IMR-90 (cell line): ENCODE results near the gene ZNF488. TPM values are rescaled to one million over a fixed set of nuclear protein-coding genes. Genes with fewer than 3 reads are reported as not detected.

ENCODE experiments used
- ATAC-seq: fragments of 200-7000 bp; cut with Tn5 transposase; 2 replicates; pipeline ENCODE4 v1.9.1; 2020; ENCODE audit warnings: low read depth, mild to moderate bottlenecking, moderate library complexity
- BruUV-seq: library from RNA; stranded (reverse); fragments of 400-500 nt; replicated peaks from 2 replicates; lab custom pipeline; 2021; lab: Mats Ljungman, UMichigan
- CTCF ChIA-PET: fragments of 300-600 bp; formaldehyde crosslinking; extraction: SDS; loops from one replicate; lab custom pipeline; 2021; ENCODE audit warnings: antibody characterized with exemption; lab: Yijun Ruan, JAX
- POLR2A ChIA-PET: fragments of 300-600 bp; sonication (Branson Sonifier 250); formaldehyde crosslinking; loops from one replicate; lab custom pipeline; 2022; ENCODE audit warnings: antibody characterized with exemption; ENCODE audit not compliant: unreplicated experiment; lab: Charles Lee
- DNase-seq: peaks from one replicate; pipeline ENCODE4 v3.0.0; 2013
- H2AFZ ChIP-seq: replicated peaks from 2 replicates; pipeline ENCODE3; 2013; ENCODE audit warnings: low read length, mild to moderate bottlenecking; ENCODE audit not compliant: poor library complexity
- H2AK5ac ChIP-seq: 2 replicates; pipeline ENCODE4 v1.6.1; 2013; ENCODE audit warnings: low read depth, low read length, inconsistent platforms
- H2AK9ac ChIP-seq: replicated peaks from 2 replicates; pipeline ENCODE3; 2013; ENCODE audit warnings: mild to moderate bottlenecking, low read depth, low read length, moderate library complexity; ENCODE audit not compliant: poor library complexity
- H2BK120ac ChIP-seq: 2 replicates; pipeline ENCODE4 v1.6.1; 2013; ENCODE audit warnings: low read depth, low read length, inconsistent platforms
- H2BK15ac ChIP-seq: 3 replicates; pipeline ENCODE4 v1.6.1; 2013; ENCODE audit warnings: low read depth, low read length, inconsistent platforms
- H2BK20ac ChIP-seq: 2 replicates; pipeline ENCODE4 v1.6.1; 2013; ENCODE audit warnings: low read depth, mild to moderate bottlenecking, inconsistent platforms, low read length, moderate library complexity
- H2BK5ac ChIP-seq: 2 replicates; pipeline ENCODE4 v1.6.1; 2013; ENCODE audit warnings: mild to moderate bottlenecking, low read depth, low read length, inconsistent platforms; ENCODE audit not compliant: poor library complexity, severe bottlenecking
- H3K14ac ChIP-seq: replicated peaks from 2 replicates; pipeline ENCODE4 v1.6.1; 2013; ENCODE audit warnings: low read depth, low read length, inconsistent platforms
- H3K18ac ChIP-seq: 2 replicates; pipeline ENCODE4 v1.6.1; 2013; ENCODE audit warnings: low read depth, low read length, control low read depth
- H3K23ac ChIP-seq: 2 replicates; pipeline ENCODE4 v1.6.1; 2013; ENCODE audit warnings: low read depth, low read length, inconsistent platforms
- H3K27ac ChIP-seq: 2 replicates; pipeline ENCODE4 v1.5.1; 2013; ENCODE audit warnings: mild to moderate bottlenecking, control low read depth, low read length; ENCODE audit not compliant: insufficient read depth
- H3K27me3 ChIP-seq: 2 replicates; pipeline ENCODE4 v1.6.1; 2013; ENCODE audit warnings: low read length; ENCODE audit not compliant: control insufficient read depth, insufficient read depth
- H3K36me3 ChIP-seq: 2 replicates; pipeline ENCODE4 v1.6.1; 2013; ENCODE audit warnings: low read length, mixed read lengths; ENCODE audit not compliant: control insufficient read depth, insufficient read depth
- H3K4ac ChIP-seq: 2 replicates; pipeline ENCODE4 v1.6.1; 2013; ENCODE audit warnings: low read depth, low read length, inconsistent platforms
- H3K4me1 ChIP-seq: 2 replicates; pipeline ENCODE4 v1.6.1; 2013; ENCODE audit warnings: low read length, mixed read lengths; ENCODE audit not compliant: control insufficient read depth, insufficient read depth
- H3K4me2 ChIP-seq: 2 replicates; pipeline ENCODE4 v1.6.1; 2013; ENCODE audit warnings: low read depth, mild to moderate bottlenecking, control low read depth, low read length, moderate library complexity
- H3K4me3 ChIP-seq: 2 replicates; pipeline ENCODE4 v1.5.1; 2013; ENCODE audit warnings: low read depth, mild to moderate bottlenecking, control low read depth, low read length, moderate library complexity; ENCODE audit not compliant: insufficient read depth
- H3K56ac ChIP-seq: 2 replicates; pipeline ENCODE4 v1.6.1; 2013; ENCODE audit warnings: low read length, inconsistent platforms; ENCODE audit not compliant: insufficient read depth; ENCODE audit errors: extremely low read depth
- H3K79me1 ChIP-seq, 2 experiments: 2 replicates each; pipeline ENCODE4 v1.6.1; 2013; ENCODE audit warnings: low read length in 2 of 2, inconsistent platforms in 1 of 2, low read depth in 1 of 2
- H3K9ac ChIP-seq: 2 replicates; pipeline ENCODE4 v1.6.1; 2013; ENCODE audit warnings: low read depth, low read length, control low read depth
- H3K9me1 ChIP-seq: 2 replicates; pipeline ENCODE4 v1.6.1; 2013; ENCODE audit warnings: low read length, inconsistent platforms; ENCODE audit not compliant: insufficient read depth
- H3K9me3 ChIP-seq: 2 replicates; pipeline ENCODE4 v1.6.1; 2013; ENCODE audit warnings: low read length; ENCODE audit not compliant: control insufficient read depth, insufficient read depth
- H4K20me1 ChIP-seq: 2 replicates; pipeline ENCODE4 v1.6.1; 2013; ENCODE audit warnings: low read length, inconsistent platforms; ENCODE audit not compliant: insufficient read depth
- H4K5ac ChIP-seq: 2 replicates; pipeline ENCODE4 v1.6.1; 2013; ENCODE audit warnings: mild to moderate bottlenecking, low read depth, low read length, control low read depth
- H4K8ac ChIP-seq, 2 experiments: 2 replicates each; pipeline ENCODE4 v1.6.1; 2013; ENCODE audit warnings: low read depth in 2 of 2, low read length in 2 of 2, control low read depth in 1 of 2, inconsistent platforms in 1 of 2
- H4K91ac ChIP-seq: 2 replicates; pipeline ENCODE4 v1.6.1; 2013; ENCODE audit warnings: low read depth, low read length, inconsistent platforms; ENCODE audit not compliant: insufficient read depth
- CHD1 ChIP-seq: IDR thresholded peaks from 2 replicates; pipeline ENCODE4 v1.6.1; 2012; ENCODE audit warnings: low read depth, low read length, improper control_type of control experiment
- POLR2A ChIP-seq: IDR thresholded peaks from 2 replicates; pipeline ENCODE4 v1.6.1; 2012; ENCODE audit warnings: mild to moderate bottlenecking, low read depth, low read length
- RAD21 ChIP-seq: IDR thresholded peaks from 2 replicates; pipeline ENCODE4 v1.6.1; 2012; ENCODE audit warnings: low read length, improper control_type of control experiment
- WGBS, 2 experiments: methylation state at CpG; one replicate each; pipeline versions ENCODE4 v1.1.5 to v1.1.7; 2013; ENCODE audit warnings: missing lambda C conversion rate in 2 of 2; ENCODE audit not compliant: insufficient read length in 1 of 2; ENCODE audit errors: extremely low coverage in 2 of 2; 5-methylcytosine and 5-hydroxymethylcytosine counted together
- dilution Hi-C: fragments of 300-500 bp; cut with HindIII; formaldehyde crosslinking; loops from one replicate; pipeline ENCODE4 v1.14.3; 2018; ENCODE audit warnings: low sequenced_read_pairs; ENCODE audit not compliant: unreplicated experiment
- in situ Hi-C: fragments of 300-500 bp; cut with MboI; formaldehyde crosslinking; loops from 3 replicates; pipeline ENCODE4 v1.14.3; 2019; ENCODE audit warnings: low sequenced_read_pairs, inconsistent platforms, mixed read lengths
- intact Hi-C: fragments of 100-400 bp; cut with micrococcal nuclease; formaldehyde crosslinking; loops from 2 replicates; pipeline ENCODE4 v1.10.0; 2022
- polyA plus RNA-seq, 3 experiments: library from polyadenylated mRNA; depleted of rRNA; stranded (reverse); fragments of >200 nt; gene quantifications; 2 replicates each; pipeline ENCODE4 v1.2.3, GENCODE V29; 2012; ENCODE audit warnings: low replicate concordance in 1 of 3
- total RNA-seq: library from RNA; depleted of rRNA; stranded (reverse); fragments of >200 nt; gene quantifications from 2 replicates; pipeline ENCODE4 v1.2.3, GENCODE V29; 2012
- TF ChIP-seq, protein P1 (sequence below): fragments of 150-350 bp; IDR thresholded peaks from 2 replicates; pipeline ENCODE4 v1.6.1; 2017; ENCODE audit warnings: mild to moderate bottlenecking, antibody characterized with exemption, low read length, low read depth

The ZNF488 gene
- total and polyA plus RNA-seq, 2 of the 4 experiments (the other 2 are of a cell fraction): under 0.01 to 0.14 TPM

- no peak overlapping the region for H3K9ac ChIP-seq
- no peak overlapping the region for H2BK5ac ChIP-seq
- H3K27ac ChIP-seq: no peak overlapping the region
- no peak overlapping the region for H2BK120ac ChIP-seq
- no peak overlapping the region for H2AK9ac ChIP-seq
- H3K4me2 ChIP-seq: no peak overlapping the region
- no peak overlapping the region for H2BK20ac ChIP-seq
- intact Hi-C loops: no loop called here
- no peaks in the 10 kb centered on the region for H3K36me3 ChIP-seq
- TF ChIP-seq, protein P1, sequence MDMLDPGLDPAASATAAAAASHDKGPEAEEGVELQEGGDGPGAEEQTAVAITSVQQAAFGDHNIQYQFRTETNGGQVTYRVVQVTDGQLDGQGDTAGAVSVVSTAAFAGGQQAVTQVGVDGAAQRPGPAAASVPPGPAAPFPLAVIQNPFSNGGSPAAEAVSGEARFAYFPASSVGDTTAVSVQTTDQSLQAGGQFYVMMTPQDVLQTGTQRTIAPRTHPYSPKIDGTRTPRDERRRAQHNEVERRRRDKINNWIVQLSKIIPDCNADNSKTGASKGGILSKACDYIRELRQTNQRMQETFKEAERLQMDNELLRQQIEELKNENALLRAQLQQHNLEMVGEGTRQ: no peak
- TF ChIP-seq RAD21: no peak
- no peak for TF ChIP-seq POLR2A
- TF ChIP-seq CHD1: no peak
- in situ Hi-C loops: no loop called here
- BruUV-seq: no TSS peak
- no peak overlapping the region for H2AK5ac ChIP-seq
- DNase-seq (no peak), ATAC-seq (no peak)
- H3K4me3 ChIP-seq: no peak overlapping the region
- H3K9me3 ChIP-seq: no peaks in the 10 kb centered on the region
- no peak overlapping the region for H3K4ac ChIP-seq
- H3K18ac ChIP-seq: no peak overlapping the region
- H3K56ac ChIP-seq: no peak overlapping the region
- H3K79me1 ChIP-seq: no peaks in the 10 kb centered on the region
- H4K5ac ChIP-seq: no peak overlapping the region
- no peaks in the 10 kb centered on the region for H3K4me1 ChIP-seq
- WGBS, 2 experiments: 91% methylated on average over 18 of the region's 22 CpGs; no CpG with 5 or more reads in 1 of the 2 experiments
- peaks cover 39% of the 10 kb centered on the region for H3K27me3 ChIP-seq
- dilution Hi-C loops: no loop called here
- H3K23ac ChIP-seq: no peak overlapping the region
- CTCF ChIA-PET: no interaction called here
- no peak overlapping the region for H3K14ac ChIP-seq
- H4K91ac ChIP-seq: no peak overlapping the region
- no peaks in the 10 kb centered on the region for H3K9me1 ChIP-seq
- POLR2A ChIA-PET: no interaction called here
- H2BK15ac ChIP-seq: no peak overlapping the region
- H2AFZ ChIP-seq: no peak overlapping the region
- no peak overlapping the region for H4K8ac ChIP-seq
- no peaks in the 10 kb centered on the region for H4K20me1 ChIP-seq
These were observed 34.6 kb downstream of the ZNF488 start for GRCh38 chr10:47349516-47349915.
